Measurements from ENCODE around the gene SLC1A7. TPM values are rescaled to one million over a fixed set of nuclear protein-coding genes. Genes with fewer than 3 reads are reported as not detected.

SLC1A7 gene
- total RNA-seq, 6 experiments from 2014 or later, result 0.31 to 1.3 (median 0.61) TPM

DNA sequence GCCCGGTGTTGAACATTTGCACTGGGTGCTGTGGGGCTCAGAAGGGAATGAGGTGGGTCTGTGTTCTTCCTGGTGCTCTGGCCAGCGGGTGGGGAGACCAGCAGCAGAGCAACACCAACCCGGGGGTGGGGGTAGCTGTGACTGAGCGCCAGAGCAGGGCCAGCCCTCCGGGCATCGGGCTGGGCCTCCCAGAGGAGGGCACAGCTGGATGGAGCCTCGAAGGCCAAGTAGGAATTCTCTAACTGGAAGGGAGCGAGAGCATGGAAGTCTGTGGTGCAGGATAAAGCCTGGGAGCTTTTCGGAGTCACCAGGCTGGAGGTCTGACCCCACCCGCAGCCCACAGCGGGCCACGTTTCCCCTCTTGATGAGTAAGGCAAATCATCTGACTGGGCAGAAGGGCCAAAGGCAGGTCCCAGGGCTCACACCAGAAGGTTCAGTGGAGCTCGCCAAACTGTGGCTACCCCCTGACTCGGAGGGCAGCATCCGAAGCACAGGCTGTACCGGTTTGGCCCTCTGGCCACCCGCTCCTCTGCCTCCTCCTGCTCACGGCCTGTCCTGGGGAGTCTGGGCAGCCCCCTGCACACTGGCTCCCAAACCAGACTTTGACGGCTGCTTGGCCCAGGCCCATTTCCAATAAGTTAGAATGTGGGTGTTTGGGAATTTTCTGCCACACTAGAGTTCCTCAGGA is 18.8 kb downstream of the SLC1A7 start:
- Histone ChIP-seq H3K4me1 (no peaks in the 10 kb centered on the region), H3K36me3 (no peaks in the 10 kb centered on the region), H3K4me3 (no peak overlapping the region), H3K27ac (no peak overlapping the region), H3K9me3 (no peaks in the 10 kb centered on the region), H3K27me3 (no peaks in the 10 kb centered on the region)
- no CpG with 5 or more reads among the region's 19 CpGs for WGBS (ENCODE audit: insufficient coverage, low coverage, low lambda C conversion rate, missing lambda C conversion rate)
- intact Hi-C loops (cut with DNase I), result no loop called here
- no peak for TF ChIP-seq POLR2A (IDR thresholded peaks at IDR 0.05)
- TF ChIP-seq, protein P1, sequence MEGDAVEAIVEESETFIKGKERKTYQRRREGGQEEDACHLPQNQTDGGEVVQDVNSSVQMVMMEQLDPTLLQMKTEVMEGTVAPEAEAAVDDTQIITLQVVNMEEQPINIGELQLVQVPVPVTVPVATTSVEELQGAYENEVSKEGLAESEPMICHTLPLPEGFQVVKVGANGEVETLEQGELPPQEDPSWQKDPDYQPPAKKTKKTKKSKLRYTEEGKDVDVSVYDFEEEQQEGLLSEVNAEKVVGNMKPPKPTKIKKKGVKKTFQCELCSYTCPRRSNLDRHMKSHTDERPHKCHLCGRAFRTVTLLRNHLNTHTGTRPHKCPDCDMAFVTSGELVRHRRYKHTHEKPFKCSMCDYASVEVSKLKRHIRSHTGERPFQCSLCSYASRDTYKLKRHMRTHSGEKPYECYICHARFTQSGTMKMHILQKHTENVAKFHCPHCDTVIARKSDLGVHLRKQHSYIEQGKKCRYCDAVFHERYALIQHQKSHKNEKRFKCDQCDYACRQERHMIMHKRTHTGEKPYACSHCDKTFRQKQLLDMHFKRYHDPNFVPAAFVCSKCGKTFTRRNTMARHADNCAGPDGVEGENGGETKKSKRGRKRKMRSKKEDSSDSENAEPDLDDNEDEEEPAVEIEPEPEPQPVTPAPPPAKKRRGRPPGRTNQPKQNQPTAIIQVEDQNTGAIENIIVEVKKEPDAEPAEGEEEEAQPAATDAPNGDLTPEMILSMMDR (IDR thresholded peaks at IDR 0.05), result no peak
- ATAC-seq (peak in 3 of 4 donors; percentile 16 to 45 (median 18)), DNase-seq (no peak)

DNA sequence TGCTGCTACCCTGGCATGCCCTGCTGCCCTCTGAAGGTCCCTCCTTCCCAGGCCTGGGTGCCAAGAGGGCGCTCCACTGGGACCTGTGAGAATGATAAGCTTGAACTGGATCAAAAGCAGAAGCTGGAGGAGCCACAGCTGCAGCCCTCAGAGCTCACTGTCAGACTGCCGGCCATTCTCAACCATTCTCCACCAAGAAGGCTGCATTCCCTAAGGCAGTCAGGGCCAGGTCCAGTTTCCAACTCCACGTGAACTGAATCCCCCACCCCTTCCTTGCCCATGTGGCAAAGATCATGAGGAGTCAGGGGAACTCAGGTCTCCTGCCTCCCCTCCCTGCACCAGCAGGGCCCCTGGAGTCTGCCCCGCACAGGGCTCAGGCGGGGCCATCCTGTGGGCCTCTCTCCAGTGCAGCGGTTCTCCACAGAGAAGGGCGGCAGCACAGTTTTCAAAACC is 19.5 kb downstream of the SLC1A7 start:
- DNase-seq (no peak), ATAC-seq (no peak)
- Histone ChIP-seq H3K27ac (no peak overlapping the region), H3K4me1 (no peaks in the 10 kb centered on the region), H3K9me3 (no peaks in the 10 kb centered on the region), H3K4me3 (no peak overlapping the region), H3K27me3 (no peaks in the 10 kb centered on the region), H3K36me3 (no peaks in the 10 kb centered on the region)
- intact Hi-C loops (cut with DNase I), result no loop called here
- no peak for TF ChIP-seq POLR2A (IDR thresholded peaks at IDR 0.05)
- TF ChIP-seq, protein P1 (IDR thresholded peaks at IDR 0.05), result no peak
- 100% methylated on average over 2 of the region's 7 CpGs for WGBS (ENCODE audit: insufficient coverage, low coverage, low lambda C conversion rate, missing lambda C conversion rate)

DNA sequence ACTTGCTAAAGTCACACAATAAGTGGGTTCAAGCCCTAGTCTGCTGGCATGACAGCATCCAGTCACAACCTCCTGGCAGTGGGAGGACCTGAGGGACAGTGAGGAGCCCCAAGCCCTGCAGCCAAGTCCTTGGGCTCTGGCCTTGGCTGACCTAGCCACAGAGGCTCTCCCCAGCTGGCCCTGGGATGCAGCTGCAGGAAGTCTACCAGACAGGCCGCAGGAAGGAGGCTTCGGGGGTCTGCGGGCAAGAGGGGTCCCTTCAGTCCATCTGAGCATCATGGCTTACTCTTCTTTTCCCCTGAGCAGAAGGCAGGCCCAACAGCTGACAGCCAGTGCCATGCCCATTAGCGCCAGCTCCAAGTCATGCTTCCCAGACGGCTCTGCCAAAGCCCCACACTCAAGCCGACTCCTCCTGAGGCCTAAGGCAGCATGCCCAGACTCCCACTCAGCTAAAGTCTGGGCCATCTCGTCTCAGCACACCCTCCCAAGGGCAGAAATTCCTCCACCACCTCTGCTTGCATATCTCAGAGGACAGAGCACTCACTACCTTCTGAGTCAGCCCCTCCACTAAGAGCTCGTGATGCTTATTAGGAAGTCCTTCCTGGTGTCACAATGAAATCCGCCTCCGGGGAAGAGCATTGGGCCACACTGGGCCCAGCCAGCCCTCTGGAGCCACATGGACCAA is 20.1 kb downstream of the SLC1A7 start:
- H3K4me1 ChIP-seq, result no peaks in the 10 kb centered on the region
- H3K4me3 ChIP-seq, result no peak overlapping the region
- no peaks in the 10 kb centered on the region for H3K9me3 ChIP-seq
- intact Hi-C loops (cut with DNase I), result no loop called here
- no peak for TF ChIP-seq POLR2A (IDR thresholded peaks at IDR 0.05)
- TF ChIP-seq, protein P1 (IDR thresholded peaks at IDR 0.05), result no peak
- ATAC-seq, result no peak
- no CpG with 5 or more reads among the region's 10 CpGs for WGBS (ENCODE audit: insufficient coverage, low coverage, low lambda C conversion rate, missing lambda C conversion rate)
- no peak for DNase-seq
- no peaks in the 10 kb centered on the region for H3K27me3 ChIP-seq
- no peaks in the 10 kb centered on the region for H3K36me3 ChIP-seq
- H3K27ac ChIP-seq, result no peak overlapping the region

DNA sequence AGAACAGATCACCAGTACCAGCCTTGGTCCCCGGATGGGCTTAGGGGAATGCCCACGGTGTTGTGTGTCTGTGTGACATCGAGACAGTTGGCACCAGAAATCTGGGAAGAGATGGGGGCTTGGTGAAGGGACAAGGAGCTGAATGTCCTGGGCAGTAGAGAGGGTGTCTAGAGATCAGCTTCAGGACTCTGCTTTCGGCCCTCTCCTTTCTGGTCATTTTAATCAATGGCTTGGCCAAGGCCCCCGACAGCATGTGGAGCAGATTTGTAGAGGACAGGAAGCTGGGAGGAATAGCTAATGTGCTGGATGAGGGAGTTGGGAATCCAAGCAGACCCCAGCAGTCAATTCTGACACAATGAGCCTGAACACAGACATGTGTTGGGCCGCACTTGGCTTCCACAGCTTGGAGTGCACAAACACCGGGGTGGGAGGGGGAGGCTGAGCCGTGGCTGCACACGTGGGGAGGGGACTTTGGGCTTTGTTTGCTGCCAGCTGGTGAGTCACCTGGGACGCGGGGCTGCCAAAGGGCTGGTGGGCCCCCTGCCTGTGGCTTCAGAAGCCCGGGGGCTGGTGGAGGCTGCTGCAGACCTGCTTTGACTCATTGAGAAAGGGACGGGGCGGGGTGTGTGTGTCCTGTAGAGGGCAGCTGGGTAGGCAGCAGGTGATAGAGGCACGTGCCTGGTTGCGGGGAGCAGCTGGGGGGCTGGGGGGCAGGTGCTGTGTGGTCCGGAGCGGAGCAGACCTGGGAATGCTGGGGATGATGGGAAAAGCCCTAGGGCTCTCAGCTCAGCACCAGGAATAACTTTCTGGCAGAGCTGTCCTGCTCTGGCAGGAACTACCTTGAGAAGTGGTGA is 20.9 kb downstream of the SLC1A7 start:
- intact Hi-C loops (cut with DNase I), result no loop called here
- H3K36me3 ChIP-seq, result no peaks in the 10 kb centered on the region
- no peaks in the 10 kb centered on the region for H3K9me3 ChIP-seq
- H3K27ac ChIP-seq, result no peak overlapping the region
- H3K4me3 ChIP-seq, result no peak overlapping the region
- DNase-seq (no peak), ATAC-seq (peak in 2 of 4 donors; percentile 18)
- no peaks in the 10 kb centered on the region for H3K4me1 ChIP-seq
- TF ChIP-seq POLR2A (IDR thresholded peaks at IDR 0.05), result no peak
- TF ChIP-seq, protein P1 (IDR thresholded peaks at IDR 0.05), result no peak
- whole genome bisulfite sequencing (ENCODE audit: insufficient coverage, low coverage, low lambda C conversion rate, missing lambda C conversion rate), result 58% methylated on average over 13 of the region's 18 CpGs
- H3K27me3 ChIP-seq, result no peaks in the 10 kb centered on the region
